Suppressor macrophage treated with lipopolysaccharide for 1 hour (primary cell): ENCODE results near the gene SLC27A4.
A peak's percentile ranks its signal among the peaks of the same experiment; 100 is the strongest.

Source experiments
- DNase-seq, 3 donors: peaks; one replicate each; pipeline ENCODE4 v3.0.0-alpha.2; 2020 to 2022

The SLC27A4 gene

GRCh38 chr9:128339761-128340690 is at the start of gene SLC27A4:
Gene SLC27A4, plus strand, starts transcription at chr9:128340527. Its CDS starts 2,606 bp downstream, at chr9:128343133.
- DNase-seq = peak; percentile 68 to 92 (median 81)

DNA sequence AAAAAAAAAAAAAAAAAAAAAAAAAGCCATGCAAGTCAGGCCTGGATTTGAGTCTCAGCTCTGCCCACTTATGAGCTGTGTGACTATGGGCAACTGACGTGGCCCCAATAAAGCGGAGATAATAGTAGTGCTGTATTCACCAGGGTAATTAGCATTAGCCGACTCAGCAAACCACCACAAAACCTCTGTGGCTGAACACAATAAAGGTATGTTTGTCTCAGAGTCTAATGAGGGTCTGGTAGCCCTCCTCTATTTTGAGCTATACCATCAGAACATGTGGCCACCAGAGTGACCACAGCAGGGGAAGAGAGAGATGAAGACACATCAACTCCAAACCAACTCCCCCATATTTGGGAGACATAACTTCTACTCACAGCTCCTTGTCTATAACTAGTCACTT is 48.3 kb upstream of the SLC27A4 start:
- DNase-seq = no peak

- no peak for DNase-seq
Measured at GRCh38 chr9:128293091-128293490, 47.2 kb upstream of the SLC27A4 start.

DNA sequence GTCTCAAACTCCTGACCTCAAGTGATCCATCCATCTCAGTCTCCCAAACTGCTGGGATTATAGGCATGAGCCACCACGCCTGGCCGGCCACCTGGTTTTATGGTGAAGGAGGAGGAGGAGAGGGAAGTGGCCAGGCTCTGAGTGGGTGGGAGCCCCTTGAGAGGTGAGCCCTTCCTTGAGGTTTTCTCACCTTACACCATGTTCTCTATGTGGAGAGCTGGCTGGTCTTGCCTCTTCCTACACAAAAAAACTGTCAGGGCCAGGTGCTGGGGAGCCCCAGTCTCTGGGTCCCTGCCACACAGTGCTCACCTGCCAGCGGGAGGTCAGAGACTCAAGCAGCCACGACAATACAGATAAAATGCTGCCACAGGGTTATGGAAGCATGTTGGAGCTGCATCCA is 46.2 kb upstream of the SLC27A4 start:
- no peak for DNase-seq

- no peak for DNase-seq
Measured at GRCh38 chr9:128296340-128297220, 43.7 kb upstream of the SLC27A4 start.

DNA sequence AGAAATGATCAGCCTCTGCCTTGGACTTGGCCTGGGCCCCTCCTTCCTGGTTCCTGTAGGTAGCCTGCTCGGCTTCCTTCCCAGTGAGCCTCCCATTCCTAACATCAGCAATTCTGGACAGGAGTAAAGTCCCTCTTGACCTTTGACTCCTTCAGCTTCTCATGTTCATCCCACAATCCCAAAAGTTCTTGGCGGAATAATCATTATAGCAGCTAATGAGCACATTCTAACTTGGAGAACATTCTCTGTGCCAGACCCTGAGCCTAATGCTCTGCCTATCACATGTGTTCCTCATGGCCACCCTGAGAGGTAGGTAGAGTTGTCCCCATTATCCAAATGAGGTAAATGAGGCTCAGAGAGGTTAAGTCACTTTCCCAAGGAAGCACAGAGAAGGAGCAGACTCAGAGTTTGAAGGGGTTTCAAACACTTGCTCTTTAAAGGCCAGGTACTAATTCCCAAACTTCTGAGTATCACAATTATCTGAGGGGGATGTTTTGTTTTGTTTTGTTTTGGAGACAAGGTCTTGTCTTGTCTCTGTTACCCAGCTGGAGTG is 43.0 kb upstream of the SLC27A4 start:
- DNase-seq = no peak

- no peak for DNase-seq
Measured at GRCh38 chr9:128298535-128299482, 41.5 kb upstream of the SLC27A4 start.

DNA sequence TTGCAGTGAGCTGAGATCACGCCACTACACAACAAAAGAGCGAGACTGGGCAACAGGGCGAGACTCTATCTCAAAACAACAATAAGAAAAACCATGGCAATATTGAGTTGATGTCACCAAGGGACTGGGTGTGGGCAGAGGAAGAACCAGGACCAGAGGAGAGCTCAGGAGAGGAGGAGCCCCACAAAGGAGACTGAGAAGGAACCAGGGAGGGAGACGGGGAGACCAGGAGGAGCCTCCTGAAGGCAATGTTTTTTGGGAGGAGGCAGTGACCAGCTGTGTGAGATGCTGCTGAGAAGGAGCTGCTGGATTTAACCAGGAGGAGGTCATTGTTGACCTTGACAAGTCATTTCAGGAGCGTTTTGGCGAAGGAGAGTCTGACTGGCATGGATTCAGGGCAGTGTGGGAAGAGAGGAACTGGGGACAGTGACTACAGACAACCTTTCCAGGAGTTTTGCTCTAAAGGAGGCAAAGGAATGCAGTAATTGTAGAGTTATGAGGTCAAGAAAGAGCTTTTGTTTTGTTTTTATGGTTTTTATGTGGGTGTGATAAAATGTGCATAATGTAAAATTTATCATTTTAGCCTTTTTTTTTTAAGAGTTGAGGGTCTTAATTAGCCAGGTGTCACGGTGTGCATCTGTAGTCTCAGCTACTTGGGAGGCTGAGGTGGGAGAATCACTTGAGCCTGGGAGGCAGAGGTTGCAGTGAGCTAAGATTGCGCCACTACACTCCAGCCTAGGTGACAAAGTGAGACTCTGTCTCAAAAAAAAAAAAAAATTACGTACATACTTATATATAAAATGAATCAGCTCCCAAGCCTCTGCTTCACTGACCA is 36.0 kb upstream of the SLC27A4 start:
- DNase-seq = no peak

GRCh38 chr9:128304971-128305288 is 35.4 kb upstream of the SLC27A4 start:
- no peak for DNase-seq

GRCh38 chr9:128309551-128309950 is 30.8 kb upstream of the SLC27A4 start:
- DNase-seq = no peak

DNA sequence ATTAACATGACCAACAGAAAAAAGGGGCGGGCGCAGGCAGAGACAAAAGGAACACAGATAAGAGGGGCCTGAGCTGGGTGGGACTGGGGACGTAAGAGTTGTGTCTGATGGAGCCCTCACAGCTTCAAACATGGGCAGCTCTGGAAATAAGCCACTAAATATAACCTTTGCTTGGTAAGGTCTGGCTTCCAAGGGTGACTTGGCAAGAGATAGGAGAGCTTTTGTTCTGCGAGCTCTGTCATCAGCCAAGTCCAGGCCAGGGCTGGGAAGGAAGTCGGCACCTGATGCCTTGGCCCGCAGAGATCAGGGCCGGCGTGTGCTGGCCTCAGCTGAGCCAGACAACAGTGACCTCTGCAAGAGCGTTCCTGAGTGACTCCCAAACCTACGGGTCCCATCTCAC is 29.9 kb upstream of the SLC27A4 start:
- no peak for DNase-seq

GRCh38 chr9:128314697-128315096 is 25.6 kb upstream of the SLC27A4 start:
- no peak for DNase-seq

DNA sequence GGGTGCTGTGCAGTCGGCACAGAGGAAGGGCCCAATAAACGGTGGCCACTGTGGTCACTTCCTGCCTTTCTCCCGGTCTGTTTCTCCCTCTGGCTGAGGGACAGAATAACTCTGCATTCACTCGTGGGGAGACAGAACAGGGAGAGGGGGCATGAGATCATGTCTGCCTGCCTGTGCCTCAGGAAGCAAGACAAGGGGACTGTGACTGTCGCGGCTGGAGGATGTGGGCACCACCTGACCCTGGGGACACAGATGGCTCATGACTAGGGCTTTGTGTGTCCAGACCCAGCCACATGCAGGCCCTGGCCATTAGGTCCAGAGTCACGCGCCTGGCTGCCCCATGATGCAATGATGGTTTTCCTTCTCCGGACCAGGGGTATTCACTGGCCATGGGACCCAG is 23.9 kb upstream of the SLC27A4 start:
- no peak for DNase-seq

DNA sequence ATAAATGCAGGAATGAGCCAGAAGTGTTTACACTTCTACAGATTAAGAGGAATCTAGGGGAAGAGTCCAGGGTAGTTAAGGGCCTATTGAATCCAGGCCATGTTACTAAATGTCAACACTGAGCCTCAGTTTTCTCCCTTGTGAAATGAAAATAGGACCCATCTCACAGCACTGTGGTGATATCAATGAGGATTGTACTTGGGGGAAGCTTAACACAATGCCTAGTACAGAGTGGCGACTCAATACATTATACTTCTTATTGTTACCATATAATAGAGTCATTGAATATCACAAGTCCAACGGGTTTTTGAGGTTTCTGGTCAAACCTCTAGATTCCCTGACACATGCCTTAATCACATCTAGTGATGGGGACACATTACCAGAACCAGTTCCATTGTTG is 22.7 kb upstream of the SLC27A4 start:
- DNase-seq = no peak

DNA sequence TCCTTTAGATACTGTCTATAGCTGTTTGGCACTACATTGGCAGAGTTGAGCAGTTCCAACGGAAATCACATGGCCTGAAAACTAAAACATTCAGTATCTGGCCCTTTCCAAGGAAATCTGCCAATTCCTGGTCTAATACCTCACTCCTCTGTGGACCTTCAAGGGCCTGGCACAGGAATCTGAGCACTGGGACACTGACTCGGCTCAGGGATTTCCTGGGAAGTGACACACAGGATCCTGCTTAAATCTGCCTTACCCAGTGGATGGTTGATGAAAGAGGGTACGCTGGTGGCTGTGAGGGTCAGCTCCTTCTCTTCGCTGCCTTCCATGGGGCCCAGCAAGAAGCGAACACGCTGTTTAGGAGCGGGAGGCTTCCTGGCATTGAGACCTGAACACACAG is 19.0 kb upstream of the SLC27A4 start:
- no peak for DNase-seq

GRCh38 chr9:128321879-128322403 is 18.4 kb upstream of the SLC27A4 start:
- DNase-seq = peak in 1 of 3 donors; percentile 5

- peak; percentile 95 to 98 (median 97) for DNase-seq
Measured at GRCh38 chr9:128322404-128323211, 17.7 kb upstream of the SLC27A4 start, which contains the start of the genes COQ4 and TRUB2. Gene COQ4, plus strand, starts transcription at chr9:128322839. Its CDS starts 20 bp downstream, at chr9:128322859. Gene TRUB2, minus strand, starts transcription at chr9:128322447. Its CDS starts 39 bp downstream, at chr9:128322408.

DNA sequence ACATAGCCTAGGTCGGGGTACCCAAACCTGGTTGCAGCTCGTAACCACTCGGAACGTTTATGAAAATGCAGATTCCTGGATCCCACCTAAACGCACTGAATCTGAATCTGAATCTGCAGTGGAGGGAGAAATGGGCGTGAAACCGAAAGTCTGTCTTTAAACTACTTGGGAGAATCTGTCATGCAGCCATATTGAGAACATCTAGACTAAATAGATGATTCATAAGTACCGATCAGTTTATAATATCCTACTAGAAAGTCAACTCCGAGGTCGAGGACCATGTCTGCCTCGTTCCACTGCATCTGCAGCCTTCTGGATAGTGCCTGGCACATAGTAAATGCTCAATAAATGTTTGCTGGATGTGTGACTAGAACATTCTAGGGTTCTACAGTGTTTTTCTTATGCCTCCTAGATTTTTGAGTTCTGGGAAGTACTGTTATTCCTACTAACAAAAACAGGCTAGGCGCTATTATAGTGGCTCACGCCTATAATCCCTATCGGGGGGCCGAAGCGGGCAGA is 17.1 kb upstream of the SLC27A4 start:
- DNase-seq = peak in 2 of 3 donors; percentile 9 to 37

DNA sequence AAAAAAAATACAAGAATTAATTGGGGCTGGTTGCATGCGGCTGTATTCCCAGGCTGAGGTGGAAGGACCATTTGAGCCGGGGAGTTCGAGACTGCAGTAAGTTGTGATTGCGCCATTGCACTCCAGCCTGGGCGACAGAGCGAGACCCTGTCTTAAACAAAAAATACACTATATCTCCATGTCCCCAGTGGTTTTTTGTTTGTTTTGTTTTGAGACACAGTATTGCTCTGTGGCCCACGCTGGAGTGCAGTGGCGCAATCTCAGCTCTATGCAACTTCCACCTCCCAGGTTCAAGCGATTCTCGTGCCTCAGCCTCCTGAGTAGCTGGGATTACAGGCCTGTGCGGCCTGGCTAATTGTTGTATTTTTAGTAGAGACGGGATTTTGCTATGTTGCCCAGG is 16.5 kb upstream of the SLC27A4 start:
- peak in 2 of 3 donors; percentile 10 to 25 for DNase-seq

GRCh38 chr9:128324401-128324800 is 15.9 kb upstream of the SLC27A4 start:
- DNase-seq = no peak
